PFSK-1 (cell line): ENCODE measurements around the gene MITF.

Experiments used
- FOXP2 ChIP-seq: optimal IDR thresholded peaks from 2 replicates; pipeline ENCODE3; 2011; ENCODE audit warnings: borderline replicate concordance, control low read depth, inconsistent platforms; ENCODE audit not compliant: insufficient read depth; ENCODE audit errors: extremely low read length, extremely low read depth
- POLR2AphosphoS5 ChIP-seq: IDR thresholded peaks from 2 replicates; pipeline ENCODE4 v1.6.1; 2012; ENCODE audit warnings: low read depth, mild to moderate bottlenecking, control low read depth, low read length, moderate library complexity
- REST ChIP-seq, 2 experiments: IDR thresholded peaks; 2 replicates each; pipeline versions ENCODE4 v1.6.1 to v1.8.0; 2011 to 2012; ENCODE audit warnings: low read depth in 2 of 2, low read length in 2 of 2, control low read depth in 1 of 2, inconsistent platforms in 1 of 2, mild to moderate bottlenecking in 1 of 2, moderate library complexity in 1 of 2; ENCODE audit not compliant: insufficient read depth in 1 of 2
- SIN3A ChIP-seq: IDR thresholded peaks from 2 replicates; pipeline ENCODE4 v1.6.1; 2012; ENCODE audit warnings: mild to moderate bottlenecking, low read length, moderate library complexity, borderline replicate concordance; ENCODE audit not compliant: insufficient read depth
- TAF1 ChIP-seq: IDR thresholded peaks from 2 replicates; pipeline ENCODE4 v1.6.1; 2012; ENCODE audit warnings: low read length, control low read depth, borderline replicate concordance; ENCODE audit not compliant: insufficient read depth

GRCh38 chr3:69764861-69765260 is 25.6 kb downstream of the MITF start:
- TF ChIP-seq SIN3A (no peak), POLR2AphosphoS5 (no peak), TAF1 (no peak), FOXP2 (no peak), REST (IDR thresholded peaks at IDR 0.05; ENCODE audit: insufficient read depth in 1 of 2, low read depth in 2 of 2, low read length in 2 of 2) (no peak)
